IMR-90 (cell line): ENCODE measurements around the gene MYBPH. TPM values are rescaled to one million over a fixed set of nuclear protein-coding genes. Genes with fewer than 3 reads are reported as not detected.

ENCODE experiments used
- ATAC-seq: fragments of 200-7000 bp; cut with Tn5 transposase; 2 replicates; pipeline ENCODE4 v1.9.1; 2020; ENCODE audit warnings: low read depth, mild to moderate bottlenecking, moderate library complexity
- BruUV-seq: library from RNA; stranded (reverse); fragments of 400-500 nt; replicated peaks from 2 replicates; lab custom pipeline; 2021; lab: Mats Ljungman, UMichigan
- CTCF ChIA-PET: fragments of 300-600 bp; formaldehyde crosslinking; extraction: SDS; loops from one replicate; lab custom pipeline; 2021; ENCODE audit warnings: antibody characterized with exemption; lab: Yijun Ruan, JAX
- POLR2A ChIA-PET: fragments of 300-600 bp; sonication (Branson Sonifier 250); formaldehyde crosslinking; loops from one replicate; lab custom pipeline; 2022; ENCODE audit warnings: antibody characterized with exemption; ENCODE audit not compliant: unreplicated experiment; lab: Charles Lee
- DNase-seq: peaks from one replicate; pipeline ENCODE4 v3.0.0; 2013
- H2AFZ ChIP-seq: replicated peaks from 2 replicates; pipeline ENCODE3; 2013; ENCODE audit warnings: low read length, mild to moderate bottlenecking; ENCODE audit not compliant: poor library complexity
- H2AK5ac ChIP-seq: 2 replicates; pipeline ENCODE4 v1.6.1; 2013; ENCODE audit warnings: low read depth, low read length, inconsistent platforms
- H2AK9ac ChIP-seq: replicated peaks from 2 replicates; pipeline ENCODE3; 2013; ENCODE audit warnings: mild to moderate bottlenecking, low read depth, low read length, moderate library complexity; ENCODE audit not compliant: poor library complexity
- H2BK120ac ChIP-seq: 2 replicates; pipeline ENCODE4 v1.6.1; 2013; ENCODE audit warnings: low read depth, low read length, inconsistent platforms
- H2BK15ac ChIP-seq: 3 replicates; pipeline ENCODE4 v1.6.1; 2013; ENCODE audit warnings: low read depth, low read length, inconsistent platforms
- H2BK20ac ChIP-seq: 2 replicates; pipeline ENCODE4 v1.6.1; 2013; ENCODE audit warnings: low read depth, mild to moderate bottlenecking, inconsistent platforms, low read length, moderate library complexity
- H2BK5ac ChIP-seq: 2 replicates; pipeline ENCODE4 v1.6.1; 2013; ENCODE audit warnings: mild to moderate bottlenecking, low read depth, low read length, inconsistent platforms; ENCODE audit not compliant: poor library complexity, severe bottlenecking
- H3K14ac ChIP-seq: replicated peaks from 2 replicates; pipeline ENCODE4 v1.6.1; 2013; ENCODE audit warnings: low read depth, low read length, inconsistent platforms
- H3K18ac ChIP-seq: 2 replicates; pipeline ENCODE4 v1.6.1; 2013; ENCODE audit warnings: low read depth, low read length, control low read depth
- H3K23ac ChIP-seq: 2 replicates; pipeline ENCODE4 v1.6.1; 2013; ENCODE audit warnings: low read depth, low read length, inconsistent platforms
- H3K27ac ChIP-seq: 2 replicates; pipeline ENCODE4 v1.5.1; 2013; ENCODE audit warnings: mild to moderate bottlenecking, control low read depth, low read length; ENCODE audit not compliant: insufficient read depth
- H3K27me3 ChIP-seq: 2 replicates; pipeline ENCODE4 v1.6.1; 2013; ENCODE audit warnings: low read length; ENCODE audit not compliant: control insufficient read depth, insufficient read depth
- H3K36me3 ChIP-seq: 2 replicates; pipeline ENCODE4 v1.6.1; 2013; ENCODE audit warnings: low read length, mixed read lengths; ENCODE audit not compliant: control insufficient read depth, insufficient read depth
- H3K4ac ChIP-seq: 2 replicates; pipeline ENCODE4 v1.6.1; 2013; ENCODE audit warnings: low read depth, low read length, inconsistent platforms
- H3K4me1 ChIP-seq: 2 replicates; pipeline ENCODE4 v1.6.1; 2013; ENCODE audit warnings: low read length, mixed read lengths; ENCODE audit not compliant: control insufficient read depth, insufficient read depth
- H3K4me2 ChIP-seq: 2 replicates; pipeline ENCODE4 v1.6.1; 2013; ENCODE audit warnings: low read depth, mild to moderate bottlenecking, control low read depth, low read length, moderate library complexity
- H3K4me3 ChIP-seq: 2 replicates; pipeline ENCODE4 v1.5.1; 2013; ENCODE audit warnings: low read depth, mild to moderate bottlenecking, control low read depth, low read length, moderate library complexity; ENCODE audit not compliant: insufficient read depth
- H3K56ac ChIP-seq: 2 replicates; pipeline ENCODE4 v1.6.1; 2013; ENCODE audit warnings: low read length, inconsistent platforms; ENCODE audit not compliant: insufficient read depth; ENCODE audit errors: extremely low read depth
- H3K79me1 ChIP-seq, 2 experiments: 2 replicates each; pipeline ENCODE4 v1.6.1; 2013; ENCODE audit warnings: low read length in 2 of 2, inconsistent platforms in 1 of 2, low read depth in 1 of 2
- H3K9ac ChIP-seq: 2 replicates; pipeline ENCODE4 v1.6.1; 2013; ENCODE audit warnings: low read depth, low read length, control low read depth
- H3K9me1 ChIP-seq: 2 replicates; pipeline ENCODE4 v1.6.1; 2013; ENCODE audit warnings: low read length, inconsistent platforms; ENCODE audit not compliant: insufficient read depth
- H3K9me3 ChIP-seq: 2 replicates; pipeline ENCODE4 v1.6.1; 2013; ENCODE audit warnings: low read length; ENCODE audit not compliant: control insufficient read depth, insufficient read depth
- H4K20me1 ChIP-seq: 2 replicates; pipeline ENCODE4 v1.6.1; 2013; ENCODE audit warnings: low read length, inconsistent platforms; ENCODE audit not compliant: insufficient read depth
- H4K5ac ChIP-seq: 2 replicates; pipeline ENCODE4 v1.6.1; 2013; ENCODE audit warnings: mild to moderate bottlenecking, low read depth, low read length, control low read depth
- H4K8ac ChIP-seq, 2 experiments: 2 replicates each; pipeline ENCODE4 v1.6.1; 2013; ENCODE audit warnings: low read depth in 2 of 2, low read length in 2 of 2, control low read depth in 1 of 2, inconsistent platforms in 1 of 2
- H4K91ac ChIP-seq: 2 replicates; pipeline ENCODE4 v1.6.1; 2013; ENCODE audit warnings: low read depth, low read length, inconsistent platforms; ENCODE audit not compliant: insufficient read depth
- BHLHE40 ChIP-seq: fragments of 150-350 bp; IDR thresholded peaks from 2 replicates; pipeline ENCODE4 v1.6.1; 2016; ENCODE audit warnings: mild to moderate bottlenecking, low read depth, low read length
- CEBPB ChIP-seq: IDR thresholded peaks from 2 replicates; pipeline ENCODE4 v1.6.1; 2012; ENCODE audit warnings: low read depth, low read length, improper control_type of control experiment
- MAFK ChIP-seq: IDR thresholded peaks from 2 replicates; pipeline ENCODE4 v1.6.1; 2012; ENCODE audit warnings: low read depth, low read length, improper control_type of control experiment
- MAZ ChIP-seq: IDR thresholded peaks from 2 replicates; pipeline ENCODE4 v1.6.1; 2012; ENCODE audit warnings: low read depth, mild to moderate bottlenecking, low read length, improper control_type of control experiment, moderate library complexity, borderline replicate concordance
- MXI1 ChIP-seq: IDR thresholded peaks from 2 replicates; pipeline ENCODE4 v1.6.1; 2012; ENCODE audit warnings: low read depth, mild to moderate bottlenecking, low read length, moderate library complexity, borderline replicate concordance
- RAD21 ChIP-seq: IDR thresholded peaks from 2 replicates; pipeline ENCODE4 v1.6.1; 2012; ENCODE audit warnings: low read length, improper control_type of control experiment
- RFX5 ChIP-seq: IDR thresholded peaks from 2 replicates; pipeline ENCODE4 v1.8.0; 2012; ENCODE audit warnings: low read depth, mild to moderate bottlenecking, low read length, moderate library complexity
- USF2 ChIP-seq: fragments of 150-350 bp; IDR thresholded peaks from 2 replicates; pipeline ENCODE4 v1.6.1; 2017; ENCODE audit warnings: mild to moderate bottlenecking, antibody characterized with exemption, low read length, low read depth
- WGBS, 2 experiments: methylation state at CpG; one replicate each; pipeline versions ENCODE4 v1.1.5 to v1.1.7; 2013; ENCODE audit warnings: missing lambda C conversion rate in 2 of 2; ENCODE audit not compliant: insufficient read length in 1 of 2; ENCODE audit errors: extremely low coverage in 2 of 2; 5-methylcytosine and 5-hydroxymethylcytosine counted together
- dilution Hi-C: fragments of 300-500 bp; cut with HindIII; formaldehyde crosslinking; loops from one replicate; pipeline ENCODE4 v1.14.3; 2018; ENCODE audit warnings: low sequenced_read_pairs; ENCODE audit not compliant: unreplicated experiment
- in situ Hi-C: fragments of 300-500 bp; cut with MboI; formaldehyde crosslinking; loops from 3 replicates; pipeline ENCODE4 v1.14.3; 2019; ENCODE audit warnings: low sequenced_read_pairs, inconsistent platforms, mixed read lengths
- intact Hi-C: fragments of 100-400 bp; cut with micrococcal nuclease; formaldehyde crosslinking; loops from 2 replicates; pipeline ENCODE4 v1.10.0; 2022
- polyA plus RNA-seq, 3 experiments: library from polyadenylated mRNA; depleted of rRNA; stranded (reverse); fragments of >200 nt; gene quantifications; 2 replicates each; pipeline ENCODE4 v1.2.3, GENCODE V29; 2012; ENCODE audit warnings: low replicate concordance in 1 of 3
- total RNA-seq: library from RNA; depleted of rRNA; stranded (reverse); fragments of >200 nt; gene quantifications from 2 replicates; pipeline ENCODE4 v1.2.3, GENCODE V29; 2012

MYBPH gene
- total and polyA plus RNA-seq, 2 of the 4 experiments (the other 2 are of a cell fraction): not detected

GRCh38 chr1:203142124-203142523, 33.5 kb downstream of the MYBPH start:
- Histone ChIP-seq H2BK15ac (no peak overlapping the region), H3K23ac (no peak overlapping the region), H2BK120ac (no peak overlapping the region), H2AK9ac (no peak overlapping the region), H3K36me3 (no peaks in the 10 kb centered on the region), H3K9ac (no peak overlapping the region), H3K79me1 (no peaks in the 10 kb centered on the region), H3K27ac (no peak overlapping the region), H3K9me3 (peaks cover 2% of the 10 kb centered on the region; the same call in 1 of the 2 replicates), H4K8ac (no peak overlapping the region), H3K18ac (no peak overlapping the region), H3K4me1 (no peaks in the 10 kb centered on the region; the same call in 1 of the 2 replicates), H3K27me3 (peaks cover 36% of the 10 kb centered on the region), H4K91ac (no peak overlapping the region), H4K20me1 (no peaks in the 10 kb centered on the region), H3K9me1 (no peaks in the 10 kb centered on the region), H3K14ac (no peak overlapping the region), H3K4me3 (no peak overlapping the region), H4K5ac (no peak overlapping the region), H3K4ac (no peak overlapping the region), H2AFZ (no peak overlapping the region), H2BK5ac (no peak overlapping the region), H3K4me2 (no peak overlapping the region), H2BK20ac (no peak overlapping the region), H2AK5ac (no peak overlapping the region), H3K56ac (no peak overlapping the region)
- POLR2A ChIA-PET: no interaction called here
- CTCF ChIA-PET: interaction anchor here (0.7 kb wide), 1 partner anchor 14 kb away, joined by 4 read pairs; no protein-coding TSS in a partner anchor
- in situ Hi-C loops (no loop called here), dilution Hi-C loops (no loop called here), intact Hi-C loops (no loop called here)
- no TSS peak for BruUV-seq
- 100% methylated on average over 1 of the region's 6 CpGs; no CpG with 5 or more reads in 1 of the 2 experiments for WGBS, 2 experiments
- TF ChIP-seq MAZ: no peak
- TF ChIP-seq RAD21: no peak
- no peak for TF ChIP-seq CEBPB
- no peak for TF ChIP-seq USF2
- TF ChIP-seq MXI1: no peak
- no peak for TF ChIP-seq BHLHE40
- no peak for TF ChIP-seq MAFK
- no peak for TF ChIP-seq RFX5
- ATAC-seq: no peak
- no peak for DNase-seq
